Transverse colon (tissue), 3 donors: ENCODE data around the gene MROH9.

ENCODE experiments used
- CTCF ChIP-seq, 5 experiments: fragments of 200-600 bp in 3 of 5; fragments of 450-650 bp in 2 of 5; sonication (generic) in 3 of 5; IDR thresholded peaks; 1 replicate in 2 of 5; 2 replicates in 3 of 5; pipeline ENCODE4 v1.5.1; 2016 to 2017; ENCODE audit warnings: antibody characterized with exemption in 5 of 5, inconsistent platforms in 3 of 5, mild to moderate bottlenecking in 2 of 5, moderate library complexity in 1 of 5
- EP300 ChIP-seq: sonication (generic); formaldehyde crosslinking; IDR thresholded peaks from one replicate; pipeline ENCODE4 v1.6.1; 2017; ENCODE audit warnings: antibody characterized with exemption, low read depth
- POLR2A ChIP-seq: fragments of 450-650 bp; IDR thresholded peaks from one replicate; pipeline ENCODE4 v1.6.1; 2016; ENCODE audit warnings: antibody characterized with exemption, mild to moderate bottlenecking, moderate library complexity

- peak; percentile 33 to 46 (median 39) for TF ChIP-seq CTCF (IDR thresholded peaks at IDR 0.05)
- no peak for TF ChIP-seq POLR2A
- TF ChIP-seq EP300 = no peak
Measured at GRCh38 chr1:171081314-171081753, 146.0 kb downstream of the MROH9 start.
